HepG2 (cell line): ENCODE data around the gene TCF7L2. TPM values are rescaled to one million over a fixed set of nuclear protein-coding genes. Genes with fewer than 3 reads are reported as not detected.

Experiments used
- FOXK1 ChIP-seq: sonication (generic); formaldehyde crosslinking; IDR thresholded peaks from 2 replicates; pipeline ENCODE4 v1.4.0; 2020; ENCODE audit warnings: low read depth, missing genetic modification reagents, borderline replicate concordance
- FOXP4 ChIP-seq: sonication (generic); formaldehyde crosslinking; IDR thresholded peaks from 2 replicates; pipeline ENCODE4 v1.4.0; 2020; ENCODE audit warnings: missing genetic modification reagents
- ISL2 ChIP-seq: sonication (generic); formaldehyde crosslinking; IDR thresholded peaks from 2 replicates; pipeline ENCODE4 v1.5.0; 2020; ENCODE audit warnings: missing genetic modification reagents
- MBD4 ChIP-seq: IDR thresholded peaks from 2 replicates; pipeline ENCODE4 v1.6.1; 2012; ENCODE audit warnings: low read length, inconsistent platforms, borderline replicate concordance
- NR3C1 ChIP-seq: sonication (generic); formaldehyde crosslinking; IDR thresholded peaks from 2 replicates; pipeline ENCODE4 v1.4.0; 2020; ENCODE audit warnings: missing genetic modification reagents
- SIN3B ChIP-seq: fragments of 150-350 bp; IDR thresholded peaks from 2 replicates; pipeline ENCODE4 v1.6.1; 2014; ENCODE audit warnings: low read length
- SRSF9 ChIP-seq: fragments of 200-400 bp; formaldehyde crosslinking; IDR thresholded peaks from 2 replicates; pipeline ENCODE4 v1.6.1; 2018; ENCODE audit warnings: borderline replicate concordance, mild to moderate bottlenecking, low read depth, low read length; ENCODE audit not compliant: insufficient read depth, poor library complexity, severe bottlenecking
- TOPORS ChIP-seq: sonication (generic); formaldehyde crosslinking; IDR thresholded peaks from 2 replicates; pipeline ENCODE4 v1.8.0; 2023; ENCODE audit warnings: mild to moderate bottlenecking, missing genetic modification reagents
- ZBTB33 ChIP-seq: sonication (generic); formaldehyde crosslinking; IDR thresholded peaks from 2 replicates; pipeline ENCODE4 v1.4.0; 2020; ENCODE audit warnings: missing genetic modification reagents
- ZBTB37 ChIP-seq: sonication (generic); formaldehyde crosslinking; IDR thresholded peaks from 2 replicates; pipeline ENCODE4 v1.4.0; 2020; ENCODE audit warnings: mild to moderate bottlenecking, missing genetic modification reagents
- ZHX1 ChIP-seq: sonication (generic); formaldehyde crosslinking; IDR thresholded peaks from 2 replicates; pipeline ENCODE4 v1.8.1; 2022; ENCODE audit warnings: low read depth, mild to moderate bottlenecking, missing genetic modification reagents
- ZNF33B ChIP-seq: sonication (generic); formaldehyde crosslinking; IDR thresholded peaks from 2 replicates; pipeline ENCODE4 v1.5.1; 2020; ENCODE audit warnings: mild to moderate bottlenecking, missing genetic modification reagents
- ZNF512B ChIP-seq: sonication (generic); formaldehyde crosslinking; IDR thresholded peaks from 2 replicates; pipeline ENCODE4 v1.5.1; 2020; ENCODE audit warnings: missing genetic modification reagents, mild to moderate bottlenecking, borderline replicate concordance
- ZNF788 ChIP-seq: sonication (generic); formaldehyde crosslinking; IDR thresholded peaks from 2 replicates; pipeline ENCODE4 v1.5.0; 2020; ENCODE audit warnings: mild to moderate bottlenecking, missing genetic modification reagents, borderline replicate concordance
- ZSCAN22 ChIP-seq: sonication (generic); formaldehyde crosslinking; IDR thresholded peaks from 2 replicates; pipeline ENCODE4 v1.4.0; 2020; ENCODE audit warnings: mild to moderate bottlenecking, missing genetic modification reagents
- polyA plus RNA-seq, 8 experiments: library from polyadenylated mRNA; depleted of rRNA in 3 of 8; stranded (reverse) in 7 of 8; unstranded in 1 of 8; fragments of >200 nt; fragmentation: Illumina TruSeq in 4 of 8; extraction: Trizol in 4 of 8; gene quantifications; 2 replicates each; pipeline versions ENCODE4 v1.2.1 to v1.2.3, GENCODE V29; 2011 to 2016; ENCODE audit warnings: low read depth in 4 of 8, missing spikeins in 1 of 8, mixed read lengths in 1 of 8; ENCODE audit not compliant: insufficient read depth in 1 of 8
- total RNA-seq, 5 experiments: library from RNA; depleted of rRNA; stranded (reverse); fragments of >200 nt; fragmentation: Illumina TruSeq; extraction: Trizol; gene quantifications; 2 replicates each; pipeline ENCODE4 v1.2.3, GENCODE V29; 2016; ENCODE audit warnings: low read depth in 1 of 5

The TCF7L2 gene
- total and polyA plus RNA-seq, 2 of the 13 experiments (the other 11 are each of a cell fraction or from before 2014, with no cell fraction given), result 3.9 to 13.7 TPM

GRCh38 chr10:113019692-113020474 is 69.8 kb downstream of the TCF7L2 start (continued):
- TF ChIP-seq ZHX1 (CRISPR knock-in tag) (peak; percentile 50; the same call in 1 of the 2 replicates), ZSCAN22 (CRISPR knock-in tag) (no peak), TOPORS (CRISPR knock-in tag) (no peak), FOXP4 (CRISPR knock-in tag) (peak; percentile 90), SRSF9 (no peak), SIN3B (no peak), ZBTB33 (CRISPR knock-in tag) (no peak), NR3C1 (CRISPR knock-in tag) (no peak), ZNF33B (CRISPR knock-in tag) (no peak), ZNF512B (no peak), ZNF788 (peak; percentile 42; the same call in 1 of the 2 replicates), ISL2 (peak; percentile 76), FOXK1 (no peak; the same call in 1 of the 2 replicates), MBD4 (no peak), ZBTB37 (CRISPR knock-in tag) (no peak)
